GM23338 (cell line): ENCODE results near the gene XPNPEP2. TPM values are rescaled to one million over a fixed set of nuclear protein-coding genes. Genes with fewer than 3 reads are reported as not detected.

Experiments
- ATAC-seq: fragments of 200-7000 bp; cut with Tn5 transposase; 3 replicates; pipeline ENCODE4 v1.9.1; 2020
- DNase-seq: peaks from one replicate; pipeline ENCODE4 v3.0.0-alpha.2; 2015; ENCODE audit warnings: low spot score
- H2AFZ ChIP-seq: fragments of 200-600 bp; sonication (generic); 2 replicates; pipeline ENCODE4 v1.8.0; 2016; ENCODE audit warnings: antibody characterized with exemption, mild to moderate bottlenecking, moderate library complexity
- H3F3A ChIP-seq: fragments of 200-600 bp; sonication (generic); replicated peaks from 2 replicates; pipeline ENCODE4 v1.8.0; 2017; ENCODE audit warnings: antibody characterized with exemption, mixed run types, low read depth
- H3K27ac ChIP-seq: fragments of 200-600 bp; sonication (generic); 2 replicates; pipeline ENCODE4 v1.6.1; 2016; ENCODE audit warnings: low read depth
- H3K27me3 ChIP-seq: fragments of 200-600 bp; sonication (generic); 2 replicates; pipeline ENCODE4 v1.8.0; 2016; ENCODE audit warnings: mild to moderate bottlenecking, mixed run types, moderate library complexity; ENCODE audit not compliant: insufficient read depth
- H3K36me3 ChIP-seq: fragments of 200-600 bp; sonication (generic); 2 replicates; pipeline ENCODE4 v1.8.0; 2016; ENCODE audit warnings: mild to moderate bottlenecking; ENCODE audit not compliant: insufficient read depth
- H3K4me1 ChIP-seq: fragments of 200-600 bp; sonication (generic); 2 replicates; pipeline ENCODE4 v1.8.0; 2016; ENCODE audit warnings: mild to moderate bottlenecking, moderate library complexity; ENCODE audit not compliant: insufficient read depth
- H3K4me2 ChIP-seq: fragments of 200-600 bp; sonication (generic); 2 replicates; pipeline ENCODE4 v1.7.1; 2017; ENCODE audit warnings: mixed run types
- H3K4me3 ChIP-seq: fragments of 200-600 bp; sonication (generic); 2 replicates; pipeline ENCODE4 v1.6.1; 2016; ENCODE audit warnings: mixed run types
- H3K79me2 ChIP-seq: fragments of 200-600 bp; sonication (generic); replicated peaks from 2 replicates; pipeline ENCODE4 v1.8.0; 2017; ENCODE audit warnings: mild to moderate bottlenecking; ENCODE audit not compliant: insufficient read depth
- H3K9me2 ChIP-seq: fragments of 200-600 bp; sonication (generic); 2 replicates; pipeline ENCODE4 v1.8.0; 2017; ENCODE audit not compliant: insufficient read depth
- H4K20me1 ChIP-seq: fragments of 200-600 bp; sonication (generic); replicated peaks from 2 replicates; pipeline ENCODE4 v1.8.0; 2017; ENCODE audit warnings: mild to moderate bottlenecking; ENCODE audit not compliant: insufficient read depth
- H3K27ac Mint-ChIP-seq: 2 replicates; pipeline ENCODE4 v1.8.0; 2020; ENCODE audit warnings: inconsistent platforms, mild to moderate bottlenecking, moderate library complexity, mixed read lengths
- H3K27me3 Mint-ChIP-seq: 3 replicates; pipeline ENCODE4 v1.8.0; 2022; ENCODE audit warnings: low read depth, mild to moderate bottlenecking, moderate library complexity, mixed read lengths, inconsistent platforms; ENCODE audit not compliant: insufficient read depth, poor library complexity
- H3K36me3 Mint-ChIP-seq: 3 replicates; pipeline ENCODE4 v1.8.0; 2021; ENCODE audit warnings: low read depth, mild to moderate bottlenecking, inconsistent platforms, moderate library complexity, mixed read lengths
- H3K4me1 Mint-ChIP-seq: 3 replicates; pipeline ENCODE4 v1.8.0; 2020; ENCODE audit warnings: mild to moderate bottlenecking, inconsistent platforms, mixed read lengths
- H3K4me3 Mint-ChIP-seq: 3 replicates; pipeline ENCODE4 v1.8.0; 2021; ENCODE audit warnings: moderate library complexity, mild to moderate bottlenecking, inconsistent platforms, mixed read lengths
- H3K9me3 Mint-ChIP-seq: 3 replicates; pipeline ENCODE4 v1.8.0; 2020; ENCODE audit warnings: moderate library complexity, mild to moderate bottlenecking, inconsistent platforms, mixed read lengths
- CTCF ChIP-seq, 2 experiments: fragments of 200-600 bp in 1 of 2; sonication (generic) in 1 of 2; conservative IDR thresholded peaks; 2 replicates each; pipeline versions ENCODE4 v1.5.1 to v1.6.1; 2016 to 2017; ENCODE audit warnings: antibody characterized with exemption in 2 of 2, low read depth in 2 of 2, mild to moderate bottlenecking in 2 of 2, moderate library complexity in 1 of 2
- EZH2phosphoT487 ChIP-seq: fragments of 200-600 bp; sonication (generic); IDR thresholded peaks from one replicate; pipeline ENCODE4 v1.8.1; 2018; ENCODE audit warnings: antibody characterized with exemption; ENCODE audit not compliant: unreplicated experiment
- JUNB ChIP-seq: IDR thresholded peaks from one replicate; pipeline ENCODE4 v1.6.1; 2016; ENCODE audit warnings: antibody characterized with exemption; ENCODE audit not compliant: unreplicated experiment
- NANOG ChIP-seq: IDR thresholded peaks from 2 replicates; pipeline ENCODE4 v1.6.1; 2016; ENCODE audit warnings: antibody characterized with exemption, borderline replicate concordance
- POLR2AphosphoS5 ChIP-seq: IDR thresholded peaks from 2 replicates; pipeline ENCODE4 v1.6.1; 2016; ENCODE audit warnings: antibody characterized with exemption, low read depth
- REST ChIP-seq: IDR thresholded peaks from one replicate; pipeline ENCODE4 v1.6.1; 2018; ENCODE audit warnings: antibody characterized with exemption; ENCODE audit not compliant: unreplicated experiment
- ZNF114 ChIP-seq: fragments of 250-450 bp; sonication (Bioruptor Pico); IDR thresholded peaks from 2 replicates; pipeline ENCODE4 v1.5.0; 2020; ENCODE audit warnings: mild to moderate bottlenecking, moderate library complexity
- ZNF331 ChIP-seq: fragments of 250-450 bp; sonication (Bioruptor Pico); IDR thresholded peaks from 2 replicates; pipeline ENCODE4 v1.5.0; 2020; ENCODE audit warnings: low read depth, mild to moderate bottlenecking, moderate library complexity
- ZNF462 ChIP-seq: fragments of 250-450 bp; sonication (Bioruptor Pico); IDR thresholded peaks from 2 replicates; pipeline ENCODE4 v1.5.0; 2020; ENCODE audit warnings: mild to moderate bottlenecking, moderate library complexity
- polyA plus RNA-seq: library from polyadenylated mRNA; unstranded; fragments of >200 nt; fragmentation: Nextera tagmentation; extraction: Ambion mirVana; gene quantifications from 2 replicates; pipeline ENCODE4 v1.2.1, GENCODE V29; 2016
- total RNA-seq: library from RNA; depleted of rRNA; stranded (reverse); fragments of >200 nt; shearing (Covaris generic); gene quantifications from 2 replicates; pipeline ENCODE4 v1.2.3, GENCODE V29; 2014

The XPNPEP2 gene
- total and polyA plus RNA-seq, 2 experiments from 2014 or later, result not detected

DNA sequence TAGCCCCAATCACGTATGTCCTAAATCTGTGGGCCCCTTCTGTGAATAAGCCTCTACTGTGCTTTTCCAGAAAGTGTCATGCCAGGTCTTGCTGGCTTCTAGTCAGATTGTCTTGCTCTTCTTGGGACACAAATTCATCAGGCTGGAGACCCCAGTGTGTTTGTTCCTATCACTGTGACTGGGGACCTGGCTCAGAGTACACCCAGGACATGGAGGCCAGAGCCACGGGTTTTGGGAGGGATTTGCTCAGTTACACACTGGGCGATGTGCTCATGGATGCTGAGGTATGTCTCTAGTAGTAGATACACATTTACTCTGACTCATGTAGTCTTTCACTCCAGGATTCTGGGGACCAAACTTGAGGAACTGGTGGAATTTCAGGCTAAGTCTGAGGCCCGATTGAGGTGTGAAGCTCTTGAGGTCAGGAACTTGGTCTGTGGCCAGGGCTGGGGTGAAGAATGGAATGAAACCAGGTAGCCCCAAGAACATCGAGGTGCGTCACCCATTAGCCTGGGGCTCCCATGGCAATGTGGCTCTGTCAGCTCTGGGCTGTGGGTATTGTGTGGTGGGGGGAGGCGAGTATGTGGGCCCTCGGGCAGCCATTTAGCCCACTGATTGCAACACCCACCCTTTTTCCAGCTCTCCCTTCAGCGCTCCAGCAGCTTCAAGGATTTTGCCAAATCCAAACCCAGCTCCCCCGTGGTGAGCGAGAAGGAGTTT is 48.7 kb downstream of the XPNPEP2 start (continued):
- TF ChIP-seq ZNF331, result no peak
- no peak for TF ChIP-seq ZNF462
- no peak for TF ChIP-seq POLR2AphosphoS5
- TF ChIP-seq EZH2phosphoT487, result no peak

- H3K27ac Mint-ChIP-seq, result no peak overlapping the region
- Histone ChIP-seq H3K27ac (no peak overlapping the region), H3K4me1 (no peaks in the 10 kb centered on the region), H3F3A (no peaks in the 10 kb centered on the region), H2AFZ (no peak overlapping the region), H3K36me3 (no peaks in the 10 kb centered on the region), H3K79me2 (no peaks in the 10 kb centered on the region), H3K4me3 (no peak overlapping the region), H3K27me3 (no peaks in the 10 kb centered on the region), H4K20me1 (no peaks in the 10 kb centered on the region), H3K4me2 (no peak overlapping the region), H3K9me2 (no peaks in the 10 kb centered on the region)
- TF ChIP-seq NANOG (no peak), CTCF (conservative IDR thresholded peaks at IDR 0.05; ENCODE audit: low read depth in 2 of 2) (no peak), ZNF114 (CRISPR knock-in tag) (no peak), POLR2AphosphoS5 (no peak), JUNB (no peak), REST (no peak), EZH2phosphoT487 (no peak)
- H3K27me3 Mint-ChIP-seq, result peaks cover 4% of the 10 kb centered on the region
- H3K36me3 Mint-ChIP-seq, result no peaks in the 10 kb centered on the region
- no peak for ATAC-seq
- no peaks in the 10 kb centered on the region for H3K4me1 Mint-ChIP-seq
- DNase-seq, result no peak
- no peak overlapping the region for H3K4me3 Mint-ChIP-seq
- no peaks in the 10 kb centered on the region; the same call in 2 of the 3 replicates for H3K9me3 Mint-ChIP-seq
These were observed 49.7 kb downstream of the XPNPEP2 start for GRCh38 chrX:129788527-129788926.
